ENCODE measurements around the gene TMA7.
"Not testable (repeated sequence)": the region's sequence is repeated elsewhere in the genome, so short reads cannot be mapped to it uniquely, and the experiment has no call there.

Gene TMA7

DNA sequence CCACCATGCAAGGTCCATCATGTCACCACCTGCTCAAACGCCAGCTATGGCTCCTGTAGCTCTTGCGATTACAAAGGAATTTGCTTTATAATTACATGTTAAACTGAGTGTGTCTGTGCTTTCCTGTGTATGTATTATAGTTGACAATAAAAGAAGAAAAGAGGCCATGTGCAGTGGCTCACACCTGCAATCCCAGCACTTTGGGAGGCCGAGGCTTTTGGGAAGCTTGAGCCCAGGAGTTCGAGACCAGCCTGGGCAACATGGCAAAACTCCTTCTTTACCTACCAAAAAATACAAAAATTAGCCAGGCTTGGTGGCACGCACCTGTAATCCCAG is 33.5 kb downstream of the TMA7 start:
- TF ChIP-seq, protein P1, sequence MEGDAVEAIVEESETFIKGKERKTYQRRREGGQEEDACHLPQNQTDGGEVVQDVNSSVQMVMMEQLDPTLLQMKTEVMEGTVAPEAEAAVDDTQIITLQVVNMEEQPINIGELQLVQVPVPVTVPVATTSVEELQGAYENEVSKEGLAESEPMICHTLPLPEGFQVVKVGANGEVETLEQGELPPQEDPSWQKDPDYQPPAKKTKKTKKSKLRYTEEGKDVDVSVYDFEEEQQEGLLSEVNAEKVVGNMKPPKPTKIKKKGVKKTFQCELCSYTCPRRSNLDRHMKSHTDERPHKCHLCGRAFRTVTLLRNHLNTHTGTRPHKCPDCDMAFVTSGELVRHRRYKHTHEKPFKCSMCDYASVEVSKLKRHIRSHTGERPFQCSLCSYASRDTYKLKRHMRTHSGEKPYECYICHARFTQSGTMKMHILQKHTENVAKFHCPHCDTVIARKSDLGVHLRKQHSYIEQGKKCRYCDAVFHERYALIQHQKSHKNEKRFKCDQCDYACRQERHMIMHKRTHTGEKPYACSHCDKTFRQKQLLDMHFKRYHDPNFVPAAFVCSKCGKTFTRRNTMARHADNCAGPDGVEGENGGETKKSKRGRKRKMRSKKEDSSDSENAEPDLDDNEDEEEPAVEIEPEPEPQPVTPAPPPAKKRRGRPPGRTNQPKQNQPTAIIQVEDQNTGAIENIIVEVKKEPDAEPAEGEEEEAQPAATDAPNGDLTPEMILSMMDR (IDR thresholded peaks at IDR 0.05; ENCODE audit: low read depth, low read length, missing control alignments): no peak
- no peak overlapping the region; the same call in 1 of the 2 replicates for H3K4me3 ChIP-seq (ENCODE audit: low read depth, low read length)

DNA sequence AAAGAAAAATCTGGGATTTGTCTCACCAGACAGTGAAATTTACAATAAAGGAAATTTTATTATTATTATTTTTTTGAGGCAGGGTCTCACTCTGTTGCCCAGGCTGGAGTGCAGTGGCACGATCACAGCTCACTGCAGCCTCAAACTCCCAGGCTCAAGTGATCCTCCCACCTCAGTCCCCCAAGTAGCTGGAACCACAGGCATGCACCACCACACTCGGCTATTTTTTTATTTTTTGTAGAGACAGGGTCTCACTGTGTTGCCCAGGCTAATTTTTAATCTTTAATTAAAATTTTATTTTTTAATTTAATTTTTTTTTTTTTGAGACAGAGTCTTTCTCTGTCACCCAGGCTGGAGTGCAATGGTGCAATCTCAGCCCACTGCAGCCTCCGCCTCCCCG is 34.0 kb downstream of the TMA7 start:
- H3K4me3 ChIP-seq (ENCODE audit: low read depth, low read length); DNase-seq (ENCODE audit: low read depth): not testable (repeated sequence)

More for the DNA sequence above, 33.5 kb downstream of the TMA7 start:
- no peak for DNase-seq (ENCODE audit: low read depth)

DNA sequence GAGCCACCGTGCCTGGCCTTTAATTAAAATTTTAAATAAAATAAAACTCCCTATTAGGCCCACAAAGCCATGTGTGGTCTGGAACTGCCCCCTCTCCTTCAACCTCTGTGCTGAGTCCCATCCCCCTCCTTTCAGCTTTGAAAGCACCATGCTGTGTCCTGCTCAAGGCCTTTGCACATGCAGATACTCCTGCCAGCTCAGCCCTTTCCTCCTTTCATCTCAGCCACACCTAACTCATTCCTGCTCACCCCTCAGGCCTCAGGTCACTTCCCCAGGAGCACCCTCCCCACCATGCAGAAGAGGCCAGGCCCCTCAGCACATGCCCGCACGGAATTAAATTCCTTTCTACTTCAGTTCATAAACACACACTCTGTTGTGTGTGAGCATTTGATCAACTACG is 34.6 kb downstream of the TMA7 start:
- no peak overlapping the region for H3K4me3 ChIP-seq (ENCODE audit: low read depth, low read length)
- no peak for DNase-seq (ENCODE audit: low read depth)
- TF ChIP-seq, protein P1 (IDR thresholded peaks at IDR 0.05; ENCODE audit: low read depth, low read length, missing control alignments): no peak

DNA sequence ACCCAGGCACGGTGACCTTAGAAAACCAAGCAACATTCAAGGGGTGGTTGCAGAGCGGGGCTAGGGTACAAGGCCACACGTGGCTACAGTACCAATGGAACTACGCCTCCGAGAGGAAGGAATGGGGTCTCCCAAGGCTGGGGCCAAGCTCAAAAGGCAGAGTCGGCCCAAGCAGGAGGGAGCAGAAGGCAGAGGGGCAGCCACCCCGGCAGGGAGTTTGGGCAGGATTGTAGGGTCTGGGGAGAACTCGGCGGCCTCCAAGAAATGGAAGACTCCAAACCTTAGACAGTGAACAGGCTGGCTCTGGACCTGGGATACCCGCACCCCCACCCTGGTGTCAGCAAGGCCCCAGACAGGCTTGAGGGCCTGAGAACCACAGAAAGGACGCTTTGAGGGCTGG is 35.1 kb downstream of the TMA7 start:
- H3K4me3 ChIP-seq (ENCODE audit: low read depth, low read length): no peak overlapping the region
- TF ChIP-seq, protein P1 (IDR thresholded peaks at IDR 0.05; ENCODE audit: low read depth, low read length, missing control alignments): no peak
- no peak for DNase-seq (ENCODE audit: low read depth)

DNA sequence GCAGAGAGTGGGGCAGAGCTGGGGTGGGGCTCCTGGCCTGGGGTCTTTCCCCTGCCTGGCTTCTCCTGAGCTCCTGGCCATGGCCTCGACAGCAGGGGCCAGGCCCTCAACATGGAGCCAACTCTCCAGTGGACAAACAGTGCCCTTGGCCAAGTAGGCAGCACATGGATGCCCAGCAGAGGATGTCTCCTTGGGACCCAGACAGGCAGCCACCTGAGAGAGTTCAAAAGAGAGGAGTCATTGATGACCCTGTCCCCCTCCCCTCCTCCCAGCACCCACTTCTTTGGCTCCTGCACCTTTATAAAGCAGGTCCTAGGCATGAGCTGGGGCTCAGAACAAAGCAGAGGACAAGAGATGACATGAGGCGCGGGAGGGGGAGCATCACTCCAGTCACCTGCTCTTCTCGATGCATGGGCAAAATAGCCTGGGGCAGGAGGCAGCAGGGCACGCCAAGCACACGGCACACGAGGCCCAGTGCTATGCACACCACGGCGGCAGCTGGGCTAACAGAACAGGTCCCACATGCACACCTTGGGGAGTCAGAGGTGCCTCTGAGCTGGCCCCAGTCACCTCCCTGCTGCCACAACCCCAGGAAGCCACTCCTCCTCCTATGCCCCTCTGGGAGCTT is 36.5 kb downstream of the TMA7 start:
- DNase-seq (ENCODE audit: low read depth): no peak
- TF ChIP-seq, protein P1 (IDR thresholded peaks at IDR 0.05; ENCODE audit: low read depth, low read length, missing control alignments): no peak
- no peak overlapping the region for H3K4me3 ChIP-seq (ENCODE audit: low read depth, low read length)

DNA sequence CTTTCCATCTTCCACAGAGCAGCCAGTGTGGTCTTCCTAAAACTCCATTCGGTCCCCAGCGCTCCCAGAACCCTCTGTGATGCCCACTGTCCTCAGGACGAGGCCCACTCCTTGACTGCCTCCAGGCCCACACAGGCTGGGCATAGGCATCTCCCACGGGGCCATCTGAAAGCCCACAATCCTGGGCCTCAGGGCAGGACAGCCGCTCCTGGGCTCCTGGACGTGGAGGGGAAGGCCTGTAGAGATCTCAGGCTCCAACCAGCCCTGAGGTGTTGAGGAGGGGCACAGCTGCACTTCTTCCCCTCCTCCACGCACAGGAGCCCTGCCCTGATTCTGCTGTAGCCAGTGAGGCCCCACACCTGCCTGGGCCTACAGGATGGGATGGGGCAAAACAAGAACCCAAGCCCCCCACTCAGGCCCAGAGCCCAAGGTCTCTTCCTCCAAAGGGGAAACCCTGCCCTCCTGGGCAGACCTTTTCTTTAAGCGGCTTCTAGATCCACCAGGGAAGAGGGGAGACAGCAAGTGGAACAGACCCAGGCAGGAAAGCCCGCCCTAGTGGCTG is 38.0 kb downstream of the TMA7 start:
- H3K4me3 ChIP-seq (ENCODE audit: low read depth, low read length): no peak overlapping the region
- DNase-seq (ENCODE audit: low read depth): no peak
- TF ChIP-seq, protein P1 (IDR thresholded peaks at IDR 0.05; ENCODE audit: low read depth, low read length, missing control alignments): no peak

DNA sequence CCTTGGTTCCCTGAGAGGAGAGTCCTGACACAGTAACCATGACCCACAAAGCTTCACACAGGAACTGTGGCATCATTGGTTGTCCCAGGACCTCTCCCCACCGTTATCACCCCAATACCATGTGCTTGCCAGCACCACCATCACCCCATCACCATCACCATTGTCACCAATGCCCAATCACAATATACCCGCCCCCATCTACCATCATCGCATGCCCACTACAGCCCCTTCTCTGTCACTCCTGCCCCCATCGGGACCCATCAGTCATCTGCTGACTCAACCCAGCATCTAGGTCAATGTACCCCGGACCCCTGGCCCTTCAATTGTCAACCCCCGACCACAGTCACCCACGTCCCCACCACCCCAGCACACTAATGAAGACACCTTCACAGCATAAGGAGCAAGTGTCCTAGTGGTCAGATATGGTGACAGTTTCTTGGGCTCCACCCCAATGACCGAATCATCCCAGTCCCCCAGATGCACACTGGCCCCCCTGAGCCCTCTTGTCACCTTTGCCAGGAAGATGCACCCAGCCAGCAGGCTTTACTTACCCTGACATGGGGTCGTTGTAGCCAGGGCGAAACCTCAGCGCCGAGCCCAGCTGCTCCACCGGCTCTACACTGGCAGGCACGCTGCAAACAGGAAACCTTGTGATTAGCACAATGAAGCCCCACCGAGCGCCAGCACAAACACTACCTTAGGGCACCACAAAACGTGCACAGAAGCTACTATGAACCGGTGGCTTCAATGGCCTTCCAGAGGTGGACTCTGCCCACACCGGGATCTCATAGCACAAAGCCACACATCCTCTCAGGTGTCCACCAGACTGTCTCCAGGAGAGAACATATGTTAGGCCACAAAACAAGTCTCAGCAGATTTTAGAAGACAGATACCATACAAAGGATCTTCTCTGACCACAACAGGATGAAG is 38.8 kb downstream of the TMA7 start:
- TF ChIP-seq, protein P1 (IDR thresholded peaks at IDR 0.05; ENCODE audit: low read depth, low read length, missing control alignments): no peak
- no peak for DNase-seq (ENCODE audit: low read depth)
- no peak overlapping the region for H3K4me3 ChIP-seq (ENCODE audit: low read depth, low read length)

DNA sequence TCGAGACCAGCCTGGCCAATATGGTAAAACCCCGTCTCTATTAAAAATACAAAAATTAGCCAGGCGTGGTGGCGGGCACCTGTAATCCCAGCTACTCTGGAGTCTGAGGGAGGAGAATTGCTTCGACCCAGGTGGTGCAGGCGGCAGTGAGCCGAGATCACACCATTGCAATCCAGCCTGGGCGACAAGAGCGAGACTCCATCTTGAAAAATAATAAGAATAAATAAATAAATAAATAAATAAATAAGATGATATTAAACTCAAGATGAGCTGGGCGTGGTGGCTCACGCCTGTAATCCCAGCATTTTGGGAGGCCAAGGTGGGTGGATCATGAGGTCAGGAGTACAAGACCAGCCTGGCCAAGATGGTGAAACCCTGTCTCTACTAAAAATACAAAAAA is 40.8 kb downstream of the TMA7 start:
- DNase-seq (ENCODE audit: low read depth); H3K4me3 ChIP-seq (ENCODE audit: low read depth, low read length): not testable (repeated sequence)

DNA sequence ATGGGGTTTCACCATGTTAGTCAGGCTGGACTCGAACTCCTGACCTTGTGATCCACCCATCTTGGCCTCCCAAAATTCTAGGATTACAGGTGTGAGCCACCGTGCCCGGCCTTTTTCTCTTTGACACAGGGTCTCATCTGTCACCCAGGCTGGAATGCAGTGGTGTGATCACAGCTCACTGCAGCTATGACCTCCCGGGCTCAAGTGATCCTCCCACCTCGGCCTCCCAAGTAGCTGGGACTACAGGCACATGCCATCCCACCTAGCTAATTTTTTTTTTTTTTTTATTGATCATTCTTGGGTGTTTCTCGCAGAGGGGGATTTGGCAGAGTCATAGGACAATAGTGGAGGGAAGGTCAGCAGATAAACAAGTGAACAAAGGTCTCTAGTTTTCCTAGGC is 42.8 kb downstream of the TMA7 start:
- H3K4me3 ChIP-seq (ENCODE audit: low read depth, low read length); DNase-seq (ENCODE audit: low read depth): not testable (repeated sequence)

All from GM12864 (cell line).